ENCODE measurements around the gene TPRX2.
"Not testable (repeated sequence)": the region's sequence is repeated elsewhere in the genome, so short reads cannot be mapped to it uniquely, and the experiment has no call there.

TPRX2 gene, protein sequence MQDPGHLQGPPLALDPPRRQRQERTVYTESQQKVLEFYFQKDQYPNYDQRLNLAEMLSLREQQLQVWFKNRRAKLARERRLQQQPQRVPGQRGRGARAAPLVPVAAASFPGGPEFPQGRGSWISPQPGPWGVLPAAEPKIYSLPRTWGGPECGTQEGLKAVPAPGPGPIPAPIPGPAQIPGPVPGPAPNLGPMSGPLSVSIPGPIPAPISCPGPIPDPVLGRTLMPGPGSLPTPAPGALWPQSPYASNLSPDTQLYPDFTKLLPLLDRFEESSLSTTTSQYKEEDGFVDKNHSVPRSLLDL

DNA sequence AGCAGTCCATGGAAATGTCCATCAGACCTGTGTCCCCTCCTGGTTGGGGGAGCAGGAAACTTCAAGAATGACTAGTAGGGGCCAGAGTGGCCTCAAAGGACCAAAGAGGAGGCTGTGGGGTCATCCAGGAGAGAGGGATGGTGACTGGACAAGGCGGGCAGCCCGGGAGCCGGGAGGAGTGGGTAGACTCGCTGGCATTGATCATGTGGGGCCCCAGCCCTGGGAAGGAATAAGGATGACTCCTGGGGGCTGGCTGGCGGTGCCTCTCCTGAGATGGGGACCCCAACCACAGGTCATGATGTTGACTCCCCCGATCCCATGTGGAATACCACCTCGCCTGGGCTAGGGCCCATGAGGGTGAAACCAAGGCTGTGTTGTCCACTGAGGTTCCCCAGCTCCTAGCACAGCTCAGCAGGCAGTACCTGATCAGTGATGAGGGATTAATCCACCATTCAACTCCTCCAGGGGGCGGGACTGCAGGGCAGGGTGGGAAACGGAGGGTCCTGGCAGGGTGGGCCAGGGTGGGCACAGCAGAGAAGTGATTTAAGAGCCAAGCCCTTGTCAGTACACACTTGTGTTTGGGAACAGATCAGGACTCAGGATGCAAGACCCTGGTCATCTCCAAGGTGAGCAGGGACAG is at the start of gene TPRX2:
Gene TPRX2, plus strand, starts transcription at position 590 of the 640 bp plus-strand sequence. Its CDS starts 12 bp downstream, at position 602.
- DNase-seq = not testable (repeated sequence)

DNA sequence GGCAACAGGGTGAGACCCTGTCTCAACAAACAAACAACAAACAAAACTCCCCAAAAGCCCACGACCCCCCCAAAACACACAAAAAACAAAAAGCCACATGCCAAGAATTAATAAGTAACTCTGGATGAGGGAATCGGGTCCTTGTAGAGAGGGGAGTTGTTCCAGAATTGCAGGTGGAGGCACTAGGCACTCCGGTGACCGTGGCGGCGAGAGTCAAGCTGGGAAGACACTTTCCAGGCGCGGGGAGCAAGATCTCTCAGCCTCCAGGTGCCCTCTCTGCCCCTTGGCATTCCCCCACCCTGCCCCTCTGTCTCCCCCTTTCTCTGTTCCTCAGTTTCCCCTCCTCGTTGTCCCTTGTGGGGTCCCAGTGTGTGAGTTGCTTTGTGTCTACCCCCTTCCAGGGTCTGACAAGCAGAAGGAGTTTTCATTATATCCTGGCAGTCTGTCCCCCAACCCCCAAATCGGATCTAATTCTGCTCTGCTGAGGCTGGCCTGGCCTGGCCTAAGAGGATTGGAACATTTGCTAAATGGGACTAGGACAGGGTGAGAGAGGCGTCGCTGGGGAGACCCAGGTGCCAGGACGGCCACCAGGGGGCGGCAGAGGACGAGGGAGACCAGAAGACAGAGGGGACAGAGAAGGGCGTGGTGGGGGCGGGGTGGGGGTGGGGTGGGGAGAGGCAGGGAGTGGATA is 45.6 kb upstream of the TPRX2 start:
- DNase-seq = peak; percentile 83

DNA sequence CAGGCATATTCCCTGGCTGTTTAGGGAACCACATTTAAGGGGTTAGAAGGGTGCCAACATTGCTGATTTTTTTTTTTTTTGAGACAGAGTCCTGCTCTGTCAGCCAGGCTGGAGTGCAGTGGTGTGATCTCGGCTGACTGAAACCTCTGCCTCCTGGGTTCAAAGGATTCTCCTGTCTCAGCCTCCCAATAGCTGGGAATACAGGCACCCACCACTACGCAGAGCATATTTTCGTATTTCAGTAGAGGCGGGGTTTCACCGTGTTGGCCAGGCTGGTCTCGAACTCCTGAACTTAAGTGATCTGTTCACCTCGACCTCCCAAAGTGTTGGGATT is 45.1 kb upstream of the TPRX2 start:
- no peak for DNase-seq

DNA sequence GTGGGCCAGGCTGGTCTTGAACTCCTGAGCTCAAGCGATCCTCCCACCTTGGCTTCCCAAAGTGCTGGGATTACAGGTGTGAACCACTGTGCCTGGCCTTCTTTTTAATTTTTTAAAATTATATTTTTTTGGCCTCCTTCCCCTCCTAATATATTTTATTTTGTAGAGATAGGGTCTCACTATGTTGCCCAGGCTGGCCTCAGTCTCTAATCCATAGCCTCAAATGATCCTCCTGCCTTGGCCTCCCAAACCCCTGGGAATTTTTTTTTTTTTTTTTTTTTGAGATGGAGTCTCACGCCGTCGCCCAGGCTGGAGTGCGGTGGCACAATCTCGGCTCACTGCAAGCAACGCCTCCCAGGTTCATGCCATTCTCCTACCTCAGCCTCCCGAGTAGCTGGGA is 42.8 kb upstream of the TPRX2 start:
- not testable (repeated sequence) for DNase-seq

DNA sequence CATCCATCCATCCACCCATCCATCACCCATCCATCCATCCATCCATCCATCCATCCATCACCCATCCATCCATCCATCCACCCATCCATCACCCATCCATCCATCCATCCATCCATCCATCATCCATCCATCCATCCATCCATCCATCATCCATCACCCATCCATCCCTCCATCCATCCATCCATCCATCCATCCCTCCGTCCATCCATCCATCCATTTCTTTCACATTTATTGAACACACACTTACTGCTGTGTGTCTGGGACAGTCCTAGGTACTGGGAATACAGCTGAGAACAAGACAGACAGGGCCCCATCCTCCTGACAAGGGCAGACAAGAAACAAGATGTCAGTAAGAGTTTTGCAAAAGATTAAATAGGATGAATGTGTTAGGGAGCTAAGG is 40.8 kb upstream of the TPRX2 start:
- not testable (repeated sequence) for DNase-seq

DNA sequence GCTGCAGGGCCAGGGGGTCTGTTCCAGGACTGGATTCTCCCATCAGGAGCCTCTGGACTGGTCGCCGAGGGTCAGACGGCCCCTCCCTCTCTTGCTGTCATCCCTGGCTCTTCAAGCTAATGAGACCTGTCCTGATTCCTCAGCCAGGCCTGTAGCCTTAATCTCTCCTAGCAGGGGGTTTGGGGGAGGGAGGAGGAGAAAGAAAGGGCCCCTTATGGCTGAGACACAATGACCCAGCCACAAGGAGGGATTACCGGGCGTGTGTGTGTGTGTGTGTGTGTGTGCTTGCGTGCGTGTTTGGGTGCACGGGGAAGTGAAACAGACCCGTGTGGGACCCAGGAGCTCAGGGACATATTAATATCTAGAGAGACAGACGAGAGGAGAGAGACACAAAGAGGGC is 39.2 kb upstream of the TPRX2 start:
- DNase-seq = no peak

DNA sequence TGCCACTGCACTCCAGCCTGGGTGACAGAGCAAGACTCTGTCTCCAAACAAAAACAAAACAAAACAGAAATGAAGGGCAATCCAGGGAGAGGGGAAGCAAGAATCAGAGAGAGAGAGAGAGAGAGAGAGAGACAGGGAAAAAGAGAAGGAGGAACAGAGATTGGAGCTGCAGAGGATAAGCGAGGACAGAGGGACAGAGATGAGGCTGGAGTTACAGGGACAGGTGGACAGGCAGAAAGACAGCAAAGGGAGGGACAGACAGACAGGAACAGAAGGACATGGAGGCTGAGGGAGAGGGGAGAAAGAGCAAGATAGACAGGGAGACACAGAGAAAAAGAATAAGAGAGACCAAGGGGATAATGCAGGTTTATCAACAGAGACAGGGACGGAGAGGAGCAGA is 38.6 kb upstream of the TPRX2 start:
- no peak for DNase-seq

DNA sequence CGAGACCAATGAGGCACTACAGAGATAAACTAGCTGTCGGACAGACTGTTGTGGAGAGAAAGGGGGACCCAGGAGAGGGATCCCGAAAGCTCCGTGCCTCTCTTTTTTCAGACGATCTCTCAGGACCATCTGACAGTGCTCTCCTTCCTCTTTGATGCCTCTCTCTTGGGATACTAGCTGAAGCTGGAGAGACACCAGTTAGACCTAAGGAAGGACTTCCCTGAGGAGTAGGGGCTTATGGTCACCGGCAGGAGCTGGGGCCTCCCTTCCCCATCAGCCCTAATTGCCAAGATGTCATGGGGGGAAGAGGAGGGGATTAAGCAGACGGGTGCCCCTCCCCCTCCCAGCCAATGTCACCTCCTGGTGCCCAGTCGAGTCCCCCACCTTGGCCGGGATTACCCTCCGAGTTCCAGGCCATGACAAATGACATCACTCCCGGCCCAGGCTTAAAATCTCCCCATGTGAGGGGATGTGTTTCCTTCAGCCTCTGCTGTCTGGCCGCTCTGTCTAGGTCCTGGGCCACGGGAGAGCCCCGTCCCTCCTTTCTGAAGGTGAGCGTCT is 37.5 kb upstream of the TPRX2 start, which contains the start of gene CRX:
Gene CRX, plus strand, starts transcription at position 478 of the 561 bp plus-strand sequence. CDS start 12,507 bp downstream, outside the sequence.
- DNase-seq = no peak

DNA sequence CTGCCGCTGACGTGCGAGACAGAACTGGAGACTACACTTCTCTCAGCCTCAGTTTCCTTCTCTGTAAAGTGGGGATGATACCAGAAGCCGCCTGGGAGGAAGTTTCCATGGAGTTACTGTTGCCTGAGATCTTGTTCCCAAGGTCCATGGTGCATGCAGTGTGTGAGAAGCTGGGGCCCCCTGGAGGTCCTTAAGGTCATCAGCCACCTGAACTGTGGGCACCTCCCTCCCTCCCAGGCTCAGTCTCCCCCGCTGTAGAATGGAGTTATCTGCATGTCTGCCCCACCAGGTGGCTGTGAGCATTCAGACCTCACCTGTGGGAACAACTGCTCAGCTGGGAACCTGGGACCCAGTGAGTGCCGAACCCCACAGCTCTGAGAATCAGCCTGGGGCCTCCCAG is 34.6 kb upstream of the TPRX2 start:
- DNase-seq = no peak

DNA sequence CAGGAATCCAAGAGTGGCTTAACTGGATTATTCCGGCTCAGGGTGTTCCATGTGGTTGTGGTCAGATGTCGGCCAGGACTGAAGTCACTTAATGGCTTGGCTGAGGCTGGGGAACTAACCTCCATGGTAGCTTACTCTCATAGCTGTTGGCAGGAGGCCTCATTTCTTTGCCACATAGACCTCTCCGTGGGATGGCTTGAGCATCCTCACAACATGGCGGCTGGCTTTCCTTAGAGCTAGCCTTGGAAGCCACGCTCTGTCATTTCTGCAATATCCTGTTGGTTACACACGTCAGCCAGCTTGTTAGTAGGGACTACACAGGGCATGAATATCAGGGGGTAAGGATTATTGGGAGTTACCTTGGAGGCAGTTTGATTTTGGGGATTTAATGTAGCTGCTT is 32.2 kb upstream of the TPRX2 start:
- DNase-seq = no peak

DNA sequence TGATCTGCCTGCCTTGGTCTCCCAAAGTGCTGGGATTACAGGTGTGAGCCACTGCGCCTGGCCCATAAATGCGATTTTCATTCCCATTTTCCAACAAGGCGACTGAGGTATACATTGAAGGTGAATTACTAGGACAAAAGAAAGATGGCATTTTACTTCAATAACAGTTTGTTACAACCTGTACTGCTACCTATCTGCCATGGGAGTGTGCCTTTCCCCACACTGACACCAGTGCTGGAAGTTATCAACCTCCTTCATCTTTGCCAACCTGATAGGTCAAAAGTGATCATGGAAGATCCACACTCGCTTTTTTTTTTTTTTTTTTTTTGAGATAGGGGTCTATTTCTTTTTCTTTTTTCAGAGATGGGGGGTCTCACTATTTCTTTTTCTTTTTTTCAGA is 26.3 kb upstream of the TPRX2 start:
- no peak for DNase-seq

DNA sequence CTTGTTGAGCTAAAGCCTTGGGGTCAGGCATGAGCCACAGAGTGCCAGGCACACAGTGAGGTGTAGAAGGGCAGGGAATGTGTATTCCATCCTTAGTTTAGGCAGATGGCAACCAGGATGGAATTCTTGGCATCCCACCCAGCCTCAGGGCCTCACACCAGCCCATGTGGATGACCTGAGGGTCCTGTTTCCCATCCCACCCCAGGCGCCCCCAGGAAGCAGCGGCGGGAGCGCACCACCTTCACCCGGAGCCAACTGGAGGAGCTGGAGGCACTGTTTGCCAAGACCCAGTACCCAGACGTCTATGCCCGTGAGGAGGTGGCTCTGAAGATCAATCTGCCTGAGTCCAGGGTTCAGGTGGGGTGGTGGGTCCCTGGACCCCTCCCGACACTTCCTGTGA is 23.0 kb upstream of the TPRX2 start:
- DNase-seq = no peak

DNA sequence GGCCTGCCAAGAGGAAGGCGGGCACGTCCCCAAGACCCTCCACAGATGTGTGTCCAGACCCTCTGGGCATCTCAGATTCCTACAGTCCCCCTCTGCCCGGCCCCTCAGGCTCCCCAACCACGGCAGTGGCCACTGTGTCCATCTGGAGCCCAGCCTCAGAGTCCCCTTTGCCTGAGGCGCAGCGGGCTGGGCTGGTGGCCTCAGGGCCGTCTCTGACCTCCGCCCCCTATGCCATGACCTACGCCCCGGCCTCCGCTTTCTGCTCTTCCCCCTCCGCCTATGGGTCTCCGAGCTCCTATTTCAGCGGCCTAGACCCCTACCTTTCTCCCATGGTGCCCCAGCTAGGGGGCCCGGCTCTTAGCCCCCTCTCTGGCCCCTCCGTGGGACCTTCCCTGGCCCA is 19.6 kb upstream of the TPRX2 start:
- DNase-seq = no peak

DNA sequence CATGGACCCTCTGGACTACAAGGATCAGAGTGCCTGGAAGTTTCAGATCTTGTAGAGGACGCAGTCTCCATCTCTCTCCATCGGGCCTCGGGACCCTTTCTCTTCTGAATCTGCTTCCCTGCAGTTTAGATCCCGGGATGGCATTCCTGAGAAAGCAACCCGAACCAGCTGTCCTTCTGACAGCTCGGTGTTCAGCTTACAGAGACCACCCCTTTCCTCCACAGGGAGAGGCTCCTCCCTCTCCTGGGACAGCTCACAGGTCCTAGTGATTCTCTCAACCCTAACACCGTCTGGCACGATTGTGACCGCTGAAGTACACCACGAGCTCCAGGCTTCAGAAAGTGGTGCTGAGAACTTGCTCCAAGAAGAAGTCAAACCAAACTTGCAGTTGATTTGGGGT is 19.1 kb upstream of the TPRX2 start:
- no peak for DNase-seq

DNA sequence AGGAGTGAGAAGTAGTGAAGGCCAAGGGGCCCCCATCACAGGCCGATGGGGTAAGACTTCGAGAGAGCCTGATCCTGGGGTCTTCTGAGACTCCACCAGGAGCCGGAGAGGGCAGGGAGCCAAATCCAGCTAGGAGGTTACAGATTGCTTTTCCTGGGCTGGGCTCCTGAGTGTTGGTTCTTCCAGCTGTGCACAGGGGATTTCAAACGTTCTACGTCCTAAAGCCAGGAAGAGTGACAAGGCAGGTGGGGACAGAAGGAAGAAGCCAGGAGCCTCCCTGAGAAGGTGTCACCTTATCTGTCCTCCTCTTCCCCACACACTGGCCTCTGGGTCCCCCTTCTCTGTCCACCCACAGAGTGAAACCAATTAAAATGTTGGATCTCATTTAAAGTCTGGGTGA is 16.1 kb upstream of the TPRX2 start:
- no peak for DNase-seq

DNA sequence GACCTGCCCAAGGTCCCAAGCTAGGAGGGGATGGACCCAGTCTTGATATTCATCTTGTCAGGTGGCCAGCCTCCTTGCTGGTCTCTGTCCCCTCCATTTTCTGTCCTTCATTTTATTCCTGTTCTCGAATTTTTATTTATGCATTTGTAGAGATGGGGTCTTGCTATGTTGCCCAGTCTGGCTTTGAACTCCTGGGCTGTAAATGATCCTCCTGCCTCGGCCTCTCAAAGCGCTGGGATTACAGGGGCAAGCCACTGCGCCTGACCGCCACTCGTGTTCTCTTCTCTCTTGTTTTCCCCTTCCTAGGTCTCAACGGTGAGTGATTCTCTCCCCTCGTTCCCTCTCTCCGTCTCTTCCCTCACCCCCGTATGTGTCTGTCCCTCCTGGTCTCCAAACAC is 10.6 kb upstream of the TPRX2 start:
- no peak for DNase-seq

DNA sequence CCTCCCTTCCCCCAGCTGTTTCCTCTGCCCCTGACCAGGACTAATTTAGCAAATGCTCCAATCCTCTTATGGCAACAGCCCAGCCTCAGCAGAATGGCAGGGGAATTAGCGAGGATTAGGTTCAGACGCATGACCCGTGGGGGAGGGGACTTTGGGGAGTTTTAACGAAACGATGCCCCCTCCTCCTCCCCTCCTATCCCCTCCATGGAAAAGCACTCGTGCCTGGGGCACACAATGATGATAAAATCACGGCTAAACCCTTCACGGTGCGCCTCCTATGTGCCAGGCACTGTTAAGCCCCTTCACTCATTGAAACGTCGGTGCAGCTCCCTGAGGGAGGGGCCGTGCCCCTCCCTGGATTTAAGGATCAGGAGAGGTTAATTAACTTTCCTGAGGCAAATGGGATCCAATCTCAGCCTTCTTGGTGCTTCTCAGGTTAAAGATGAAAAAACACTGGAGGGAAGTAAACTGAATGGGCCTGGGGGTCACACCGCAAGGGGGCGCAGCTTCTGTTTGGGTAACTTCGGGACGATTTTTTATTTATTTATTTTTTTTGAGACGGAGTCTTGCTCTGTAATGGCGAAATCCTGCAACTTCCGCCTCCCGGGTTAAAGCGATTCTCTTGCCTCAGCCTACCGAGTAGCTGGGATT is 10.1 kb upstream of the TPRX2 start:
- peak; percentile 32 for DNase-seq

DNA sequence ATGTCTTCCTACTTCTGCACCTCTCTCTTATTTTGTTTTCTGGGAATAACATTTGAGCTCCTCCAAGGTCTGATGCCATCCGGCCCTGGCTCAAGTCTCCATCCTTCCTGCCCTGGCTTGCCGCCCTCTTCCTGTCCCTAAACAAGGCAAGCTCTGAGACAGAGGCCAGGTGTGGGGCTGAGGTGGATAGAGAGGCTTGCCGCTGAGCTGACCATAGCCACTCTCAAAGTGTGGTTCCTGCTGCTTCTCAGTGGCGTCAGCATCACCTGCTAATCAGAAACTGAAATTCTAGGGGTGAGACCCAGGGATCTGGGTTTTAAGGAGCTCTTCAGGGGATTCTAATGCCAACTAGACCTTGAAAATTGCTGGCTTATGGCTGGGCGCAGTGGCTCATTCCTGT is 6.0 kb upstream of the TPRX2 start:
- no peak for DNase-seq

DNA sequence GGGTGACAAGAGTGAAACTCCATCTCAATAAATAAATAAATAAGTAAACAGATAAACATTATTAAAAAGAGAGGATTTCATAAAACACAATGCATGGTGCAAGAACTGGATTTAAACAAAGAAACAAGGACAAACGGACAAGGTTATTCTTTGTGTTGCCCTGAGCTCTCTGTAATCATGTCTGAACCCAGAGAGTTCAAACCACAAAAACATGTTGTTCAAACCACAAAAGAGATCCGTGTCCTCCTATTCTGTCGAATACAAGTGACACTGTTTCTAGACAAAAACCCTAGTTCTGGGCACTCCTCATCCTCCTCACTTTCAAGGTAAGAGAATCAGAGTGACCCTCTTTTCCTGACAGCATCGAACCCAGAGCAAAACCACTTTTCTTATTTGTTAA is 4.6 kb upstream of the TPRX2 start:
- no peak for DNase-seq

DNA sequence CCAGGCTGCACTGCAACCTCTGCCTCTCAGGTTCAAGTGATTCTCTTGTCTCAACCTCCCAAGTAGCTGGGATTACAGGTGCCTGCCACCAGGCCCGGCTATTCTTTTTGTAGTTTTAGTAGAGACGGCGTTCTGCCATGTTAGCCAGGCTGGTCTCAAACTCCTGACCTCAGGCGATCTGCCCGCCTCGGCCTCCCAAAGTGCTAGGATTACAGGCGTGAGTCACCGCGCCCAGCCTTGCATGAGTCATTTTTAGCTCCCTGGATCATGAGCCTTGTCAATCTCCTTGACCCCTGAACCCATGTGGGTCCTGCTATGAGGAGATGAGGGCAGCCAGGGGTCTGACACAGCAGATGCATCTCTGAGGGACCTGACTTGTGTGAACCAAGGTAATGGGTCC is 804 bp upstream of the TPRX2 start:
- not testable (repeated sequence) for DNase-seq

DNA sequence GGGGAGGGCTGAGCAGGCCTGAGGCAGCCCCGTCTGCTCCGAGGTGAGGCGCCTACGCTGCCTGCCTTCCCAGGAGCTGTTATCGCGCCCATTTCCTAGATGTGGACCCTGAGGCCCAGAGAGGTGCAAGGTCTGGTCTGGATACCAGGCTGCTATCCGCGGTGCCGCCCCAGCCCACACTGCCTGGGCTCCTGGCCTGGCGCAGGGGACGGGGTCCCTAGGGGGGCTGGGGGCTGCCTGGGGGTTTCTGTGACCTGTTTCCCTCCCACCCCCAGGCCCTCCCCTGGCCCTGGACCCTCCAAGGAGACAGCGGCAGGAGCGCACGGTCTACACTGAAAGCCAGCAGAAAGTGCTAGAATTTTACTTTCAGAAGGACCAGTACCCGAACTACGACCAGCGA is 803 bp downstream of the TPRX2 start:
- not testable (repeated sequence) for DNase-seq

DNA sequence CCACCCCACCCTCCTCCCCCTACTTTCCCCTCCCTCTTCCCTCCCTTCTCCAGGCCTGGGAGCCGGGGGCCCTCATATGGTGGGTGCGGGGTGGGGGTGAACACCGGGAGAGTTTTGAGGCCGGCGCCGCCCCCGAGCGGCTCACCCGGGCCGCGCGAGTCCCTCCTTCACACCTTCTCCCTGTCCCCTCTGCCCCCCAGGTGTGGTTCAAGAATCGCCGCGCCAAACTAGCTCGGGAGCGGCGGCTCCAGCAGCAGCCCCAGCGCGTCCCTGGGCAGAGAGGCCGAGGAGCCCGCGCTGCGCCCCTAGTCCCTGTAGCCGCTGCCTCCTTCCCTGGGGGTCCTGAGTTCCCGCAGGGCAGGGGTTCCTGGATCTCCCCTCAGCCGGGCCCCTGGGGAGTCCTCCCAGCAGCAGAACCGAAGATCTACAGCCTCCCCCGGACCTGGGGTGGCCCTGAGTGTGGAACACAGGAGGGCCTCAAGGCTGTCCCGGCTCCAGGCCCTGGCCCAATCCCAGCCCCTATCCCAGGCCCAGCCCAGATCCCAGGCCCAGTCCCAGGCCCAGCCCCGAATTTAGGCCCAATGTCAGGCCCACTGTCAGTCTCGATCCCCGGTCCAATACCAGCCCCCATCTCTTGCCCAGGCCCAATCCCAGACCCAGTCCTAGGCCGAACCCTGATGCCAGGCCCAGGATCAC is 1.7 kb downstream of the TPRX2 start:
- no peak for DNase-seq

DNA sequence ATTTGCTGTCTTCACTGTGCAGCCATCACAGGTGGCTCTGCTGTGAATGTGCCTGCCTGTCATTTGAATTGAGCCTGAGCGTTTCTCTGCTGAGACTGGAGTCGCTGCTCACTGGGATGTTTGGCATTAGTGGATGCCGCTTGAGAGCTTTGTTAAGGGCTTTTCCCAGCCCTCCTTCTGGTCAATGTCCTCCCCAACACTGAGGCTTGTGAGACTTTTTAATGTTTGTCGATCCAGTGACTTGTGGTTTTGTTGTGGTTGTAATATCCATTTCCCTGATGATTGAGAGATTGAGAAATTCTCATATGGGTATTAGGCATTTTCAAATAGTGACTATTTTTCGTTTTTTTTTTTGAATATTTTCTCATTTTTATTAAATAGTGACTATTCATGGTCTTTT is 2.6 kb downstream of the TPRX2 start:
- no peak for DNase-seq

Measured in stimulated activated CD4-positive, alpha-beta T cell treated with anti-CD3 and anti-CD28 coated beads, Interleukin-4, amount 100 ng/mL, for 1 hour (primary cell).